ENCODE data around the gene SIK3. TPM values are rescaled to one million over a fixed set of nuclear protein-coding genes. Genes with fewer than 3 reads are reported as not detected.

The SIK3 gene
- polyA plus RNA-seq, 1 of the 3 experiments (the other 2 are of a cell fraction), result 5.1 TPM

- TF ChIP-seq IRF3 (IDR thresholded peaks at IDR 0.05; ENCODE audit: low read depth, low read length) (no peak), ZBTB33 (IDR thresholded peaks at IDR 0.05; ENCODE audit: borderline replicate concordance, low read depth) (no peak), NFIC (IDR thresholded peaks at IDR 0.05; ENCODE audit: borderline replicate concordance) (no peak), CTCF (IDR thresholded peaks at IDR 0.05) (no peak), RCOR1 (IDR thresholded peaks at IDR 0.05; ENCODE audit: low read length) (no peak), GATA2 (CRISPR knock-in tag; IDR thresholded peaks at IDR 0.05) (no peak), FOSL2 (IDR thresholded peaks at IDR 0.05; ENCODE audit: borderline replicate concordance, low read depth) (no peak), TAF1 (IDR thresholded peaks at IDR 0.05; ENCODE audit: borderline replicate concordance, low read depth, low read length) (no peak), NRF1 (IDR thresholded peaks at IDR 0.05; ENCODE audit: low read depth, low read length) (no peak), RXRA (IDR thresholded peaks at IDR 0.05; ENCODE audit: borderline replicate concordance, low read depth) (no peak), USF1 (IDR thresholded peaks at IDR 0.05; ENCODE audit: borderline replicate concordance, low read depth) (no peak), REST (IDR thresholded peaks at IDR 0.05; ENCODE audit: low read depth, low read length) (no peak), RFX5 (IDR thresholded peaks at IDR 0.05; ENCODE audit: low read length) (no peak), SMC3 (IDR thresholded peaks at IDR 0.05; ENCODE audit: low read depth, low read length) (no peak), POLR2AphosphoS5 (IDR thresholded peaks at IDR 0.05; ENCODE audit: low read depth, low read length) (no peak), PBX3 (IDR thresholded peaks at IDR 0.05) (no peak), EP300 (IDR thresholded peaks at IDR 0.05; ENCODE audit: borderline replicate concordance in 1 of 2, low read depth in 1 of 2, low read length in 1 of 2) (no peak)
- Histone ChIP-seq H3F3A (replicated peaks; ENCODE audit: insufficient read depth) (peaks cover 11% of the 10 kb centered on the region), H3K4me2 (no peak overlapping the region), H3K9me2 (no peaks in the 10 kb centered on the region), H4K20me1 (ENCODE audit: insufficient read depth) (no peaks in the 10 kb centered on the region), H3K4me1 (ENCODE audit: control insufficient read depth in 1 of 2, insufficient read depth in 2 of 2, low read depth in 1 of 2, low read length in 1 of 2) (peaks cover 2 to 8% of the 10 kb centered on the region in 2 experiments; a peak in 2 of 4 replicates), H3K79me2 (ENCODE audit: insufficient read depth) (no peaks in the 10 kb centered on the region), H3K27ac (ENCODE audit: low read depth in 2 of 2, low read length in 1 of 2) (no peak overlapping the region), H2AFZ (ENCODE audit: low read depth) (no peak overlapping the region), H3K9ac (no peak overlapping the region), H3K27me3 (ENCODE audit: insufficient read depth) (no peaks in the 10 kb centered on the region), H3K4me3 (ENCODE audit: low read depth in 2 of 2, low read length in 1 of 2) (no peak overlapping the region), H3K9me3 (no peaks in the 10 kb centered on the region), H3K36me3 (replicated peaks in 1 of 2; ENCODE audit: control insufficient read depth in 1 of 2, insufficient read depth in 2 of 2, low read length in 1 of 2) (no peaks in the 10 kb centered on the region)
- POLR2A ChIA-PET, result no interaction called here
- 85% methylated on average over 1 of the region's 1 CpG for WGBS (ENCODE audit: low lambda C conversion rate)
- CTCF ChIA-PET, result interaction anchor here (0.6 to 11.4 kb wide), 3 partner anchors 22 to 308 kb away, joined by 3 to 268 read pairs (median 4); partner anchors contain the start of gene SIK3
- DNase-seq, result no peak
Observed at GRCh38 chr11:116796548-116796947, 301.7 kb downstream of the SIK3 start.
